DMS 273 (cell line): ENCODE results near the gene MAX.
"Not testable (repeated sequence)": the region's sequence is repeated elsewhere in the genome, so short reads cannot be mapped to it uniquely, and the experiment has no call there.

Source experiments
- DNase-seq: peaks from one replicate; lab custom pipeline; 2025; ENCODE audit not compliant: unreplicated experiment; lab: John Stamatoyannopoulos, UW

Gene MAX

GRCh38 chr14:65106316-65106715 is 4.0 kb upstream of the MAX start:
- DNase-seq = no peak

GRCh38 chr14:65104791-65105190 is 2.5 kb upstream of the MAX start:
- no peak for DNase-seq

- DNase-seq = peak; percentile 84
Observed at GRCh38 chr14:65103150-65103760, 938 bp upstream of the MAX start.

GRCh38 chr14:65101631-65102440 is 481 bp downstream of the MAX start:
- DNase-seq = peak; percentile 48

- no peak for DNase-seq
Observed at GRCh38 chr14:65100922-65101541, 1.3 kb downstream of the MAX start.

- DNase-seq = no peak
Observed at GRCh38 chr14:65098586-65098985, 3.7 kb downstream of the MAX start.

- DNase-seq = no peak
Observed at GRCh38 chr14:65096323-65097089, 5.8 kb downstream of the MAX start.

GRCh38 chr14:65095633-65096205 is 6.6 kb downstream of the MAX start:
- peak; percentile 35 for DNase-seq

- no peak for DNase-seq
Observed at GRCh38 chr14:65092349-65092748, 10.0 kb downstream of the MAX start.

- DNase-seq = not testable (repeated sequence)
Observed at GRCh38 chr14:65087835-65088234, 14.5 kb downstream of the MAX start.

GRCh38 chr14:65086686-65087085 is 15.6 kb downstream of the MAX start:
- not testable (repeated sequence) for DNase-seq

GRCh38 chr14:65084554-65085505 is 17.5 kb downstream of the MAX start:
- DNase-seq = no peak

GRCh38 chr14:65082930-65083329 is 19.4 kb downstream of the MAX start:
- peak; percentile 19 for DNase-seq

- DNase-seq = no peak
Observed at GRCh38 chr14:65080960-65081747, 21.2 kb downstream of the MAX start.

- no peak for DNase-seq
Observed at GRCh38 chr14:65079768-65080167, 22.5 kb downstream of the MAX start.

- no peak for DNase-seq
Observed at GRCh38 chr14:65079201-65079600, 23.1 kb downstream of the MAX start.

- DNase-seq = no peak
Observed at GRCh38 chr14:65077318-65077717, 25.0 kb downstream of the MAX start.

GRCh38 chr14:65075628-65076325 is 26.5 kb downstream of the MAX start:
- no peak for DNase-seq
